Measurements from ENCODE around the gene TOM1. TPM values are rescaled to one million over a fixed set of nuclear protein-coding genes. Genes with fewer than 3 reads are reported as not detected.

The TOM1 gene
- total RNA-seq, 1 donor from 2014 or later: 120 TPM

DNA sequence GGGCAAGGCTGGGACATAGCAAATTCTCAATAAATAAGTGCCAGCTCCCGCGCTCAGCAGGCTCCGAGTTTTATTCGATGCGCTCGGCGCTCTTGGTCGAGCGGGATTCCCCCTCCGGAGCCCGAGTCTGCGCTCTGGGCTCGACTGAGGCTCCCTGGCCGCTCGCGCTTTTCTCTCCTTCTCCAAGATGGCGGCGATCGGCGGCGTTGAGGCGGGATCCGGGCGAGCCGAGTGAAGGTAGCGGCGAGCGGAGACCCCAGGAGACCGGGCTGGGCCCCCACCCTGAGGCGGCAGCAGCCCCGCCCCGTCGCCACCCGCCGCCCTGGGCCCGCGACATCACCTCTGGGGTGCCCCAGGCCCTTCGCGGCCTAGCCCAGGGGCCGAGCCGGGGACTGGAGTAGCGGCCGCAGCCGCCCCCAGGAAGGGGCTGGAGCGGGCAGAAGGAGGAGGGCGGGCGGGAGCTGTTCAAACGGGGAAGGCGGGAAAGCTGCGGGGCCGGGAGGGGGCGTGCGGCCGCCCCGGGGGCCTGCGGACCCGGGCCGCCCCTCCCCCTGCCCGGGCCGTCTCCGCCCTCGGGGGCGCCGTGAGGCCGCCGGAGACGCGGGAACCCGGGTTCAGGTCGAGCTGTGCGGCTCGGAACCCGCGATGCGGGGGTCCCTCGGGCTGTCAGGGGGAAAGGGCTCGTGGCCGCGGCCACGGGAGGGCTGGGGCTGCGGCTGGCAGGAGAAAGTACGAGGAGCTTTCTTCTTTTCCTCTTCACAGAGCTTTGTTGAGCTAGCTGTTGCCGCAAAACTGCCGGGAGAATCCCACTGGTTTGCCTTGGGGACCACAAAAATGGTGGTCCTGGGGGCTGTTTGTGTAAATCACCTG, 42.1 kb upstream of the TOM1 start, which contains the start of gene HMGXB4:
HMGXB4 (plus strand) TSS at position 173 of the 870 bp plus-strand sequence. CDS start 4,898 bp downstream, outside the sequence.
- Histone ChIP-seq H3K9me3 (no peaks in the 10 kb centered on the region), H3K27me3 (no peaks in the 10 kb centered on the region), H3K36me3 (peaks cover 0 to 4% of the 10 kb centered on the region in 2 donors), H3K27ac (peak within 1 kb of the TSS; percentile 98), H3K4me3 (peak within 1 kb of the TSS; percentile 88 to 90), H3K4me1 (peaks cover 15% of the 10 kb centered on the region)
- no peak for DNase-seq (ENCODE audit: extremely low spot score in 2 of 2)
- intact Hi-C loops (cut with DNase I): no loop called here
- TF ChIP-seq POLR2A (IDR thresholded peaks at IDR 0.05): no peak
- TF ChIP-seq, protein P1, sequence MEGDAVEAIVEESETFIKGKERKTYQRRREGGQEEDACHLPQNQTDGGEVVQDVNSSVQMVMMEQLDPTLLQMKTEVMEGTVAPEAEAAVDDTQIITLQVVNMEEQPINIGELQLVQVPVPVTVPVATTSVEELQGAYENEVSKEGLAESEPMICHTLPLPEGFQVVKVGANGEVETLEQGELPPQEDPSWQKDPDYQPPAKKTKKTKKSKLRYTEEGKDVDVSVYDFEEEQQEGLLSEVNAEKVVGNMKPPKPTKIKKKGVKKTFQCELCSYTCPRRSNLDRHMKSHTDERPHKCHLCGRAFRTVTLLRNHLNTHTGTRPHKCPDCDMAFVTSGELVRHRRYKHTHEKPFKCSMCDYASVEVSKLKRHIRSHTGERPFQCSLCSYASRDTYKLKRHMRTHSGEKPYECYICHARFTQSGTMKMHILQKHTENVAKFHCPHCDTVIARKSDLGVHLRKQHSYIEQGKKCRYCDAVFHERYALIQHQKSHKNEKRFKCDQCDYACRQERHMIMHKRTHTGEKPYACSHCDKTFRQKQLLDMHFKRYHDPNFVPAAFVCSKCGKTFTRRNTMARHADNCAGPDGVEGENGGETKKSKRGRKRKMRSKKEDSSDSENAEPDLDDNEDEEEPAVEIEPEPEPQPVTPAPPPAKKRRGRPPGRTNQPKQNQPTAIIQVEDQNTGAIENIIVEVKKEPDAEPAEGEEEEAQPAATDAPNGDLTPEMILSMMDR (IDR thresholded peaks at IDR 0.05): no peak
- TF ChIP-seq POLR2AphosphoS5 (IDR thresholded peaks at IDR 0.05; ENCODE audit: insufficient read depth in 1 of 2, low read depth in 1 of 2): peak; percentile 55 to 80

DNA sequence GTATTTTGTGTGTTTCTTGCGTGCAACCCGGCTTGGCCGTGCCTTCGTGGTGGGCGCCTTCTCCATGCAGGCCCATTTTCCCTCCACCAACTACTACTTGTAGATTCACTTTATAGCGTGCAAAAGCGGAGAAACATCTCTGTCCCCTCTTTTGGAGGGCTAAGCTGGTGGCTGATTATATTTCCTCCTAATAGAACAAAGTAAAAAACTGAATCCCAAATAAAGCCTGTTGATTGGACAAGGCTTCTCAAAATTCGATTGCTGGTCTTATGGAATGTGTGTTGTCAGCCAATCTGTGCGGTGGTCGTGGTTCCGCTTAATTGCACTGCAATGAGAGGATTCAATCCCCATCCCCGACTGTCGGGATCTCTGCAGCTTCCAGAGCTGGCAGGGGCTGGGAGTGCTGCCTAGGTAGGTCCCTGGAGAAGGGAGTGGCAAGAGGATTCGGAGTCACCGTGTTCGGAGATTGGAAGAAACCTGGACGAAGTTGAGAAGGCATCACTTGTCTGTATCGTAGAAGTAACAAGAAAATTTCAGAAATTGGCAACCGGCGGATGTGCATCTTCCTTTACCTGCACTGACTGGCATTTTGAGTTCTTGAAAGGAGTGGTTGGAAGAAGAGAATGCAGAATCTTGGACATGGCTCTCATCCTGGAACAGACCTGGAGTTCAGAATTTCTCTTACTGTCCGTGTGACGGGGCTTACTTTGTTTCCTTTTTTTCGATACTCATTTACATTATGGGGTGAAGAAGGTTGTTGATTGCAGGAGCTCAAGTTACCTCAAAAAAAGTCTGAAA, 41.3 kb upstream of the TOM1 start:
- intact Hi-C loops (cut with DNase I): no loop called here
- H3K4me1 ChIP-seq: peaks cover 15% of the 10 kb centered on the region
- no peaks in the 10 kb centered on the region for H3K27me3 ChIP-seq
- DNase-seq (ENCODE audit: extremely low spot score in 2 of 2): no peak
- H3K36me3 ChIP-seq: peaks cover 0 to 12% of the 10 kb centered on the region in 2 donors
- H3K27ac ChIP-seq: peak overlapping the region; percentile 98
- TF ChIP-seq, protein P1 (IDR thresholded peaks at IDR 0.05): no peak
- no peak for TF ChIP-seq POLR2AphosphoS5 (IDR thresholded peaks at IDR 0.05; ENCODE audit: insufficient read depth in 1 of 2, low read depth in 1 of 2)
- TF ChIP-seq POLR2A (IDR thresholded peaks at IDR 0.05): no peak
- H3K4me3 ChIP-seq: peak overlapping the region; percentile 88 to 90
- no peaks in the 10 kb centered on the region for H3K9me3 ChIP-seq

DNA sequence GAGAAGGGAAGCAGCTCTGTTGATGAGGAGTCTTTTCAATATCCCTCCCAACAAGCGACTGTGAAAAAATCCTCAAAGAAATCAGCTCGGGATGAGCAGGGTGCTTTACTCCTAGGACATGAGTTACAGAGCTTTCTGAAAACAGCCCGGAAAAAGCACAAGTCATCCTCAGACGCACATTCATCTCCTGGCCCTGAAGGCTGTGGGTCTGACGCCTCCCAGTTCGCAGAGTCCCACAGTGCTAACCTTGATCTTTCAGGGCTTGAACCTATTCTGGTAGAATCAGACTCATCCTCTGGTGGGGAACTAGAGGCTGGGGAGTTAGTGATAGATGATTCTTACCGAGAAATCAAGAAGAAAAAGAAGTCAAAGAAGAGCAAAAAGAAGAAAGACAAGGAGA, 34.7 kb upstream of the TOM1 start:
- intact Hi-C loops (cut with DNase I): no loop called here
- Histone ChIP-seq H3K27ac (no peak overlapping the region), H3K36me3 (peaks cover 0 to 69% of the 10 kb centered on the region in 2 donors), H3K9me3 (no peaks in the 10 kb centered on the region), H3K27me3 (no peaks in the 10 kb centered on the region), H3K4me1 (no peaks in the 10 kb centered on the region), H3K4me3 (no peak overlapping the region)
- TF ChIP-seq POLR2A (IDR thresholded peaks at IDR 0.05): no peak
- TF ChIP-seq, protein P1 (IDR thresholded peaks at IDR 0.05): no peak
- TF ChIP-seq POLR2AphosphoS5 (IDR thresholded peaks at IDR 0.05; ENCODE audit: insufficient read depth in 1 of 2, low read depth in 1 of 2): no peak
- no peak for DNase-seq (ENCODE audit: extremely low spot score in 2 of 2)

DNA sequence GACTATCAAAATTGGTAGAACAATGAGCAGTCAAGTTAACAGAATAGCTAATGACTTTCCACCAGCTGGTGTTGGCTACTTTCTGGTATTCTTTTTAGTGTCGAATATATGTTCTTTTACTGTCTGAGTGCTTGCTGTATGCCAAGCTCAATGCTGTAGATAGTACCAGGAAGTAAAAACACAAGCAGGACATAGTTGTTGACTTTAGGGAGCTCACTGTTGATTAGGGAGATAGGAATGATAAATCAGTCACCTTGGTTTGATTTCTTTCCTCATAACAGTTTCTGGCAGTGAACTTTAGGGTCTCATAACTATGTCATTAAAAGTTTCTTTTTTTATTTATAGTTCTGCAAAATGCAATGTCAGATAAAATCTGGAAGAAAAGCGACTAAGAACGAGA, 33.4 kb upstream of the TOM1 start:
- intact Hi-C loops (cut with DNase I): no loop called here
- peaks cover 0 to 69% of the 10 kb centered on the region in 2 donors for H3K36me3 ChIP-seq
- TF ChIP-seq POLR2A (IDR thresholded peaks at IDR 0.05) (no peak), POLR2AphosphoS5 (IDR thresholded peaks at IDR 0.05; ENCODE audit: insufficient read depth in 1 of 2, low read depth in 1 of 2) (no peak)
- TF ChIP-seq, protein P1 (IDR thresholded peaks at IDR 0.05): no peak

More for the DNA sequence above, 33.4 kb upstream of the TOM1 start:
- Histone ChIP-seq H3K27me3 (no peaks in the 10 kb centered on the region), H3K27ac (no peak overlapping the region), H3K4me1 (no peaks in the 10 kb centered on the region), H3K4me3 (no peak overlapping the region), H3K9me3 (no peaks in the 10 kb centered on the region)
- DNase-seq (ENCODE audit: extremely low spot score in 2 of 2): no peak
